HT-29 (cell line): ENCODE data around the gene FAF2. TPM values are rescaled to one million over a fixed set of nuclear protein-coding genes. Genes with fewer than 3 reads are reported as not detected.
"Not testable (repeated sequence)": the region's sequence is repeated elsewhere in the genome, so short reads cannot be mapped to it uniquely, and the experiment has no call there.

Source experiments
- DNase-seq: peaks from one replicate; pipeline ENCODE4 v3.0.0-alpha.2; 2015; ENCODE audit warnings: low spot score
- total RNA-seq: library from RNA; depleted of rRNA; stranded (reverse); fragments of >200 nt; shearing (Covaris generic); gene quantifications from 2 replicates; pipeline ENCODE4 v1.2.3, GENCODE V29; 2014; rRNA removed

The FAF2 gene
- total RNA-seq = 28.7 and 30.7 TPM in 2 replicates

GRCh38 chr5:176447978-176448608 lies at the start of gene FAF2:
Gene FAF2, plus strand, starts transcription at chr5:176448385. Its CDS starts 23 bp downstream, at chr5:176448408.
- DNase-seq = peak; percentile 98

GRCh38 chr5:176400382-176401156 lies 47.6 kb upstream of the FAF2 start:
- no peak for DNase-seq

GRCh38 chr5:176401281-176402205 lies 46.6 kb upstream of the FAF2 start:
- no peak for DNase-seq

- no peak for DNase-seq
Measured at GRCh38 chr5:176405656-176406435, 42.3 kb upstream of the FAF2 start.

- no peak for DNase-seq
Measured at GRCh38 chr5:176406436-176407052, 41.6 kb upstream of the FAF2 start.

- no peak for DNase-seq
Measured at GRCh38 chr5:176407456-176408251, 40.5 kb upstream of the FAF2 start.

GRCh38 chr5:176408252-176408573 lies 40.0 kb upstream of the FAF2 start:
- not testable (repeated sequence) for DNase-seq

- DNase-seq = no peak
Measured at GRCh38 chr5:176408590-176408989, 39.6 kb upstream of the FAF2 start.

- no peak for DNase-seq
Measured at GRCh38 chr5:176409765-176410164, 38.4 kb upstream of the FAF2 start.

GRCh38 chr5:176410486-176411180 lies 37.6 kb upstream of the FAF2 start:
- peak; percentile 51 for DNase-seq

GRCh38 chr5:176412517-176413254 lies 35.5 kb upstream of the FAF2 start:
- DNase-seq = no peak

GRCh38 chr5:176413255-176413565 lies 35.0 kb upstream of the FAF2 start:
- DNase-seq = no peak

GRCh38 chr5:176413709-176414191 lies 34.4 kb upstream of the FAF2 start:
- no peak for DNase-seq

GRCh38 chr5:176414704-176415103 lies 33.5 kb upstream of the FAF2 start:
- no peak for DNase-seq

GRCh38 chr5:176415240-176415951 lies 32.8 kb upstream of the FAF2 start:
- no peak for DNase-seq

- peak; percentile 92 for DNase-seq
Measured at GRCh38 chr5:176415952-176416924, 31.9 kb upstream of the FAF2 start, which contains the start of gene CLTB. Gene CLTB, minus strand, starts transcription at chr5:176416539. Its CDS starts 176 bp downstream, at chr5:176416363.

- no peak for DNase-seq
Measured at GRCh38 chr5:176416965-176417364, 31.2 kb upstream of the FAF2 start.
